HG03442 (cell line): ENCODE measurements around the gene NINJ2.

Experiments used
- ATAC-seq: cut with Tn5 transposase; IDR thresholded peaks from one replicate; pipeline ENCODE4 v1.9.1; 2021; ENCODE audit warnings: mild to moderate bottlenecking, moderate library complexity; ENCODE audit not compliant: unreplicated experiment

The NINJ2 gene

DNA sequence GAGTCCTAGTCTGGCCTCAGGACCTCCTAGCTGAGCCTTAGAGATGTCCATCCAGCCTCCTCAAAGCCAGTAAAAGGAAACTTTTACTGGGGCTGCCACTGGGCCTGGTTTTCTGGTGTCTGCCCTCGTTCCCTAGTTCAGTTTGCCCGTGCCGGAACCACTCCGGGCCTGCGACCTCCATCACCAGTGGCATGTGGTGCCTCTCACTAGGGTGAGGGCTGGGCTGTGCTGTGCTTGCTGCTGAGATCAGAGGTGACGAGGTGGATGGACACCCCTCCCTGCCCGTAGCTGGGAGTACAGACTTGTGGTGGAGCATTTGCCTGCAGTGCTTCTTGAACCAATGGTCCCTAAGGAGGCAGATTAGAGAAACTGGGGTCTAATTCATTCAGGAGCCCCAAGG is 127.8 kb downstream of the NINJ2 start:
- no peak for ATAC-seq

- ATAC-seq, result no peak
Measured at GRCh38 chr12:534216-534615, 129.0 kb downstream of the NINJ2 start.

GRCh38 chr12:533718-534117 is 129.5 kb downstream of the NINJ2 start:
- ATAC-seq, result no peak

DNA sequence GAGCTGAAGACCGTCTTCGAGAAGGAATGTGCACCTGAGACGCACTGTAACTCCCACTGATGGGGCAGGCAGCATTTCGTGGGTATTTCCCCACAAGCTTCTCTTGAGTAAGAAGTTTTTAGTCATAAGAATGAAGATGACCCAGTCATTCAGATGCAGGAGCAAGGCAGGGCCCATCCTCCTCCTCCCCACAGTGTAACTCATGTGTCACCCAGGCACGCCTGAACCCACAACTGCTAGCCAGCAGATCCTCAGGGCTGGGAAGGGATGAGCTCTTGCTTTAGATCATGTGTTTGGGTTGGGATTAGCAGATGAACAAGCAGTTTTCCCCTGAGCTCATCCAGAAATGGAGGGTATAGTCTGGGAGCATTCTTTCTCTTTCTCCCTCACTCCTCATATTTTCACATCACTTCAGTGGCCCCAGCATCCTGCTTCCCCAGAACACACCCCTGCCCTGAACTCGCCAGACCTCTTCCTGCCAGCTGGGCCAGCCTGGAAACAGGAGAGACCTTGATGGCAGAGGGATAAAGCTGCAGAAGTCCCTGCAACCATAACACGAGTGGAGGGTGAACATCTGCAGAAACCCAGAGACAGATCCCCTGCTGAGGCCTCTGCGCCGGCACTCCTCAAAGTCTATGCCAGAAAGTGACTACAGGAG is 130.2 kb downstream of the NINJ2 start:
- ATAC-seq, result no peak

DNA sequence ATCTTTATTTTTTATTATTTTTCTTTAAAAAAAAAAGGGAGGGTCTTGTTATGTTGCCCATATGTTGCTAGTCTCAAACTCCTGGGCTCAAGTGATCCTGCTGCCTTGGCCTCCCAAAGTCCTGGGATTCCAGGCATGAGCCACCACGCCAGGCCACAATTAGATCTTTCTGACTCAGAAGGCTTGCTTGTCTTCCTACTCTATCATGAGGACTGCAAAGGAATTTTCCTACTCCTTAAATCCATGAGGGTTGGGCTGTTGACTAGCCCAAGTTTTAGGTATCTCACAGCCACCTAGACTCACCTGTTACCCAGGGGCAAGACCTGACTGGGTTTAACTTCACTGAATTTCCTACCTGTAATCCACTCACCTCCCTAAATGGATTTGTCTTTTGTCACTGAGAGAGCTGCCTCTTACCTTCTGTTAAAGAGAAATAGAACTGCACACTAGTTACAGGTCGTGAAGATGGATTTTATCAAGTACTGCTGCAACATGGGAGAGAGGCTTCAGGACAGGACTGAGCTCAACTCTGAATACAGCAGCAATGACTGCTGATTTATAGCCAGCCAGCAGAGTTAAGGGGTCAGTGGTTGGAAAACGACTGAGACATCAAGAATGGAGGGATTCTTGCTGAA is 131.2 kb downstream of the NINJ2 start:
- ATAC-seq, result no peak

GRCh38 chr12:530821-531220 is 132.4 kb downstream of the NINJ2 start:
- ATAC-seq, result no peak

GRCh38 chr12:530308-530707 is 132.9 kb downstream of the NINJ2 start:
- ATAC-seq, result no peak

- ATAC-seq, result no peak
Measured at GRCh38 chr12:527729-528128, 135.5 kb downstream of the NINJ2 start.

DNA sequence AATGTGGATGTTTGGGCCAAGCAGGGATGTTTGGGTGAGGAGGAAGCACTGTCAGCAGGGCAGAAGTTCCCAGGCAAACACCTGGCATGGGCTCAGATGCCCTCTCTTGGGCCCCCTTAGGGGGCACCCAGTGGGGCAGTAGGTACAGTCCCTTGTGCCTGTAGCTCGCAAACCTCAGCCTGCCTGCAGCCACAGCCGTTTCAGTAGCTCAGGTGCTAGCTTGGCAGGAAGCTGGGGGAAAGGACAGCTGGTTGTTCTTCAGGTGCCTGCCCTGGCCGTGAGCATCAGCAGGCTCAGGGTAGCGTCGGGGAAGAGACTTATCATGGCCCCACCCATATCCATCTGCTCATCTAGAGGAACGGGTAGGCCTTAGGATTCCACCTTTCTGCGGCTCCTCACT is 136.0 kb downstream of the NINJ2 start:
- ATAC-seq, result no peak

- no peak for ATAC-seq
Measured at GRCh38 chr12:526089-526488, 137.2 kb downstream of the NINJ2 start.

DNA sequence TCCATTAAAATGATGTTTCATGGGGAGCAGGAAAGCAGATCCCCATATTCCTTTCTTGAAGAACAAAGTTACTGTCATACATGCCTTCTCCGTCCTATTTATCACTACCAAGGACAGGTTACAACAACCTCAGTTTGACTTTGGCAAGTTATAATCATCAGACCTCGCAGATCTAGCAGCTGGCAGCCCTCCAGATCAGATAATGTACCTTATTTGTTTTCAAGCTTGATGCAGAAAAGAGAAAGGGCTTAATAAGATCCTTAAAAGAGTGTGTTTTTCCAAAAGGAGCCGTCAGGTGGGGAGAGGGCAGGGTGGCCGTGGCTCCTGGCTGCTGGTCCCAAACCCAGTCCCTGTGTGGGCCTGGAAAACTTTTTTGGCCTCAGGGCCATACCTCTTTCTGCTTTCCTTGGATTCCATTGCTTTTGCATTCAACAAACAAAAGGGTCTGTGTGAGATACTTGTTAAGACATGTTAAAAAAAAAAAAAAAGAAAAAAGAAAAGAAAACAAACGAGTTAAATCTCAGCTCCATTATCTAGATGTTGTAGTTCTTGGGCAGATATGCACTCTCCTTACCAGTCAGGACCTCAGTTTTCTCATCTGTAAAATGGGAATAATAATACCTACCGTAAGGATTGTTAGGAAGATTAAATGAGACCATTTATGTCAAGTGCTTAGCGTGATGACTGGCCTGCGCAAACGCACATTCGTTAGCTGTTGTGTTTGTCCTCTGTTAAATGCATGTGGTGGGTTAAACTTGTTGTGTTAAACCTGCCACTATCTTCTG is 138.9 kb downstream of the NINJ2 start:
- no peak for ATAC-seq

GRCh38 chr12:522692-523378 is 140.4 kb downstream of the NINJ2 start:
- ATAC-seq, result no peak

GRCh38 chr12:520119-520518 is 143.1 kb downstream of the NINJ2 start:
- ATAC-seq, result no peak

DNA sequence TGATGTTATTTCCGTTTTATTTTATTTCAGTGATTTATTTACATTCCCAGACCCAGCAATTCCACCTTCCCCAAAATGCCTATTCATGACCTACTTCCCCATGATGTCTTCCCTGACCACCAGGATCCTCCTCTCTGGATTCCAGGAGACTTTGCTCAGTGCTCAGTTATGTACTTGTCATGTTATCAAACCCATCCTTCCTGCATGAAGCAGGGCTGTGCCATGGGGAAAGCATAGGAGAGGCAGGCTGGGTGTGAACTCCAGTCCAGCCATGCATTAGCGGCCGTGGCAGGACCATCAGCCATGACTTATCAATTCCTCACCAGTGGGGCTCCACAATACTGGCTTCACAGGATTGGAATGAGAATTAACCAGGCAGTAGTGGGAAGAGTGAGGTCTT is 145.7 kb downstream of the NINJ2 start:
- ATAC-seq, result no peak
